RWPE2 (cell line): Measurements from ENCODE around the gene TMEM132E.

Experiments
- ATAC-seq: fragments of 200-7000 bp; cut with Tn5 transposase; 3 replicates; pipeline ENCODE4 v1.9.1; 2021; ENCODE audit warnings: low read depth
- DNase-seq: peaks from one replicate; pipeline ENCODE4 v3.0.0-alpha.2; 2020; ENCODE audit warnings: low spot score
- H3K27ac ChIP-seq: fragments of 450-650 bp; 2 replicates; pipeline ENCODE4 v1.5.1; 2017; ENCODE audit warnings: mild to moderate bottlenecking; ENCODE audit not compliant: poor library complexity, severe bottlenecking
- H3K27me3 ChIP-seq: fragments of 250-450 bp; sonication (Bioruptor Pico); 2 replicates; pipeline ENCODE4 v1.5.1; 2021; ENCODE audit warnings: mild to moderate bottlenecking, moderate library complexity; ENCODE audit not compliant: insufficient read depth, poor library complexity, severe bottlenecking
- H3K36me3 ChIP-seq: fragments of 250-450 bp; sonication (Bioruptor Pico); 2 replicates; pipeline ENCODE4 v1.5.1; 2020; ENCODE audit warnings: low read depth, mild to moderate bottlenecking, moderate library complexity
- H3K4me1 ChIP-seq: fragments of 250-450 bp; sonication (Bioruptor Pico); 2 replicates; pipeline ENCODE4 v1.5.1; 2021; ENCODE audit warnings: mild to moderate bottlenecking, moderate library complexity; ENCODE audit not compliant: insufficient read depth, poor library complexity, severe bottlenecking
- H3K4me3 ChIP-seq: fragments of 250-450 bp; sonication (Bioruptor Pico); 2 replicates; pipeline ENCODE4 v1.5.1; 2021; ENCODE audit warnings: mild to moderate bottlenecking, moderate library complexity; ENCODE audit not compliant: severe bottlenecking
- H3K9me3 ChIP-seq: fragments of 250-450 bp; sonication (Bioruptor Pico); 2 replicates; pipeline ENCODE4 v1.5.1; 2021; ENCODE audit warnings: mild to moderate bottlenecking, moderate library complexity; ENCODE audit not compliant: severe bottlenecking
- TF ChIP-seq, protein P1 (sequence below): fragments of 450-650 bp; IDR thresholded peaks from one replicate; pipeline ENCODE4 v1.5.1; 2017; ENCODE audit warnings: mild to moderate bottlenecking, moderate library complexity; ENCODE audit not compliant: poor library complexity, severe bottlenecking

The TMEM132E gene

GRCh38 chr17:34656801-34657200, 77.4 kb downstream of the TMEM132E start:
- no peaks in the 10 kb centered on the region for H3K9me3 ChIP-seq
- DNase-seq (no peak), ATAC-seq (no peak)
- H3K27ac ChIP-seq: no peak overlapping the region
- no peaks in the 10 kb centered on the region for H3K4me1 ChIP-seq
- H3K36me3 ChIP-seq: no peaks in the 10 kb centered on the region
- H3K4me3 ChIP-seq: no peak overlapping the region
- no peaks in the 10 kb centered on the region for H3K27me3 ChIP-seq
- TF ChIP-seq, protein P1, sequence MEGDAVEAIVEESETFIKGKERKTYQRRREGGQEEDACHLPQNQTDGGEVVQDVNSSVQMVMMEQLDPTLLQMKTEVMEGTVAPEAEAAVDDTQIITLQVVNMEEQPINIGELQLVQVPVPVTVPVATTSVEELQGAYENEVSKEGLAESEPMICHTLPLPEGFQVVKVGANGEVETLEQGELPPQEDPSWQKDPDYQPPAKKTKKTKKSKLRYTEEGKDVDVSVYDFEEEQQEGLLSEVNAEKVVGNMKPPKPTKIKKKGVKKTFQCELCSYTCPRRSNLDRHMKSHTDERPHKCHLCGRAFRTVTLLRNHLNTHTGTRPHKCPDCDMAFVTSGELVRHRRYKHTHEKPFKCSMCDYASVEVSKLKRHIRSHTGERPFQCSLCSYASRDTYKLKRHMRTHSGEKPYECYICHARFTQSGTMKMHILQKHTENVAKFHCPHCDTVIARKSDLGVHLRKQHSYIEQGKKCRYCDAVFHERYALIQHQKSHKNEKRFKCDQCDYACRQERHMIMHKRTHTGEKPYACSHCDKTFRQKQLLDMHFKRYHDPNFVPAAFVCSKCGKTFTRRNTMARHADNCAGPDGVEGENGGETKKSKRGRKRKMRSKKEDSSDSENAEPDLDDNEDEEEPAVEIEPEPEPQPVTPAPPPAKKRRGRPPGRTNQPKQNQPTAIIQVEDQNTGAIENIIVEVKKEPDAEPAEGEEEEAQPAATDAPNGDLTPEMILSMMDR: no peak

DNA sequence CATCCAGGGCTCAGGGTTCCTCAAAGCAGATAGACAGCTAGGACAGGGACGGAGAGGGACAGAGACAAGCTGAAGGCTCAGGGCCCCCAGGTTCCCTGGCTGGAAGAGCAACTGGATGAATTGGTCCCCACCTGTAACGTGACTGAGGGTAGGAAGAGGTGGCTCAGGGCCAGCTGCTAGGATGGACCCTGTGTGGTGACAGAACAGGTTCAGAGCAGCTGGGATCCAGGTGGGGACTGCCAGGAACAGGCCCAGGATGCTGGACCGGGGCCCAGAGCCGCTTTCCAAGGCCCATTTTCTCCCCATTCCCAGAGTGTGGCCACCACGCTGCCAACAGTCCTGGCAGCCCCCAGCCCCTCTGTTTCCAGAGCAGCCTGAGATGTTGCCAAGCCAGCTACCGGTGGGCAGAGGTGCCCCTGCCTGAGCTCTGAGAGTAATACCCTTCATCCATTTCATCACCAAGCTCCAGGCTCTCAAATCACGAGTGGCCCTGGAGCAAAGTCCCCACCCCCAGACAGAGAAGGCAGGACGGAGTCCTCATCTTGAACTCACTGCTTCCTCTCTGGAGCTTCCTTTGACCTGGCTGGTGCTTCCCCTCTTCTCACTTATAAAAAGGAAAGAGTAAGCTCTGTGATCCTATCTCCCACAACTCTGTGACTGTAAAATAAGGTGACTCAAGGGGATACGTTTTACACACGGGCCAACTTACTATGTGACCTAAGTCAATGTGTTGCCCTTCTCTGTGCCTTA, 79.6 kb downstream of the TMEM132E start:
- H3K4me1 ChIP-seq: no peaks in the 10 kb centered on the region
- no peak for DNase-seq
- H3K27me3 ChIP-seq: no peaks in the 10 kb centered on the region
- no peak for ATAC-seq
- no peaks in the 10 kb centered on the region for H3K9me3 ChIP-seq
- H3K27ac ChIP-seq: no peak overlapping the region
- H3K36me3 ChIP-seq: no peaks in the 10 kb centered on the region
- no peak overlapping the region for H3K4me3 ChIP-seq
- TF ChIP-seq, protein P1: no peak

GRCh38 chr17:34663714-34664113, 84.3 kb downstream of the TMEM132E start:
- TF ChIP-seq, protein P1: no peak
- Histone ChIP-seq H3K4me3 (no peak overlapping the region), H3K27ac (no peak overlapping the region), H3K9me3 (no peaks in the 10 kb centered on the region), H3K36me3 (no peaks in the 10 kb centered on the region), H3K27me3 (no peaks in the 10 kb centered on the region), H3K4me1 (no peaks in the 10 kb centered on the region)
- DNase-seq (no peak), ATAC-seq (no peak)

- Histone ChIP-seq H3K4me3 (no peak overlapping the region), H3K27ac (no peak overlapping the region), H3K4me1 (no peaks in the 10 kb centered on the region), H3K36me3 (no peaks in the 10 kb centered on the region), H3K9me3 (no peaks in the 10 kb centered on the region), H3K27me3 (no peaks in the 10 kb centered on the region)
- TF ChIP-seq, protein P1: no peak
- no peak for DNase-seq
- ATAC-seq: no peak
Measured at GRCh38 chr17:34665150-34665806, 85.9 kb downstream of the TMEM132E start.
